ENCODE data around the gene KPNB1. TPM values are rescaled to one million over a fixed set of nuclear protein-coding genes. Genes with fewer than 3 reads are reported as not detected.

The KPNB1 gene
- polyA plus RNA-seq, 2 of the 4 experiments (the other 2 are of a cell fraction) = 315 to 358 TPM

DNA sequence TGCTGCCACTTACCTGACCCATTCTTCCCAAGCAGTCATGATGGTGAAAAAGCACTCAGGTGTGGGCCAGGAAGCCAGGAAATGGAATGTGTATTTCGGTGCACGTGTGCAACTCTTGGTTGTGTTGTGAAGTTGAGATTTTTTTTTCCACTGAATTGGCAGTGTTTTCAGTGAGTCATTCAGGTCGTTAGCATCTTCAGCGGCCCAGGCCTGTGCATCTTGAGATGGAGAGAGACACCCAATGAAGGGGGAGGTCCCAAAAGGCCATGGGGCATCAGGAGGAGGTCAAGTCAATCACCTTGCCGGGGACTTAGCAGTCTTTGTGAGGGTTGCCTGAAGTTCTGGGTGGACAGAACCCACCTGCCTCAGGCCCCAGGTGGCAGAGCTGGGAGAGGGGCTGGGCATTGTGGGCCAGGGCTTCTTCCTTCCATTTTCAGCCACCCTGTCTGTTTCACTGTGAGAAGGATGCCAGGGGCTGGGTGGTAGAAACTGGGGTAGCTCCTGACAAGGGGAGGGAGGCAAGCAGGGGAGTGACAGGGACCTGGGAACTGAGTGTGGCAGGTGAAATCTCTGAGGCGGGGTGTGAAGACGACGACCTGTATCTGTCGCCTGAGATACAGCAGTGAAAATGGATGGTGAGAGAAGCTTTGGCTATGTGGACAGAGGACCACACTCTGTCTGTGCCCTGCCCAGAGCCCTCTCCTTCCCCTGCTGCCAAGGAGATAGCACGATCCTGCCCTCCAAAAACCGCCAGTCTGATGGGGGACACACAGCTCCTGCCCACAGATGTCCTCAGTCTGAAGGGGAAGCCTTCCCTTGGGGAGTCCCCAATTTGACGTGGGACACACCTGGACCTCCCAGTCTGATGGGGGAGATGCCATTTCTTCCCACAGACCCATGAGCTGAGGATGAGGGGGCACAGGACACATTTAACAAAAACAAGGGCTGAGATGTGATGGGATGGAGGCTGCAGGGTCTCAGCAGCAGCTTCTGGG lies 56.1 kb downstream of the KPNB1 start:
- WGBS (ENCODE audit: missing lambda C conversion rate) = 65% methylated on average over 12 of the region's 12 CpGs
- POLR2A ChIA-PET = no interaction called here
- Histone ChIP-seq H3K4me3 (no peak overlapping the region), H3K9me3 (no peaks in the 10 kb centered on the region), H3K4me1 (no peaks in the 10 kb centered on the region), H3K4me2 (no peak overlapping the region), H3K27ac (no peak overlapping the region)
- DNase-seq (ENCODE audit: low read depth in 1 of 2, low spot score in 1 of 2) (no peak), ATAC-seq (no peak), FAIRE-seq (no peak)
- CTCF ChIA-PET = interaction anchor here (0.7 to 11.0 kb wide), 7 partner anchors 7 to 184 kb away, joined by 3 to 130 read pairs (median 5); partner anchors contain the start of genes TBKBP1 and TBX21
- TF ChIP-seq RARB (CRISPR knock-in tag; IDR thresholded peaks at IDR 0.05) (no peak), HOXB13 (CRISPR knock-in tag; IDR thresholded peaks at IDR 0.05; ENCODE audit: low read depth) (no peak), TFCP2L1 (CRISPR knock-in tag; IDR thresholded peaks at IDR 0.05) (no peak), EHMT2 (IDR thresholded peaks at IDR 0.05; ENCODE audit: low read depth) (no peak), JUN (IDR thresholded peaks at IDR 0.05) (no peak), CBX2 (IDR thresholded peaks at IDR 0.05; ENCODE audit: borderline replicate concordance, low read depth) (no peak), FOSB (CRISPR knock-in tag; IDR thresholded peaks at IDR 0.05) (no peak), MYC (IDR thresholded peaks at IDR 0.05; ENCODE audit: borderline replicate concordance, low read length) (no peak), NR3C1 (IDR thresholded peaks at IDR 0.05) (no peak)
- TF ChIP-seq, protein P1, sequence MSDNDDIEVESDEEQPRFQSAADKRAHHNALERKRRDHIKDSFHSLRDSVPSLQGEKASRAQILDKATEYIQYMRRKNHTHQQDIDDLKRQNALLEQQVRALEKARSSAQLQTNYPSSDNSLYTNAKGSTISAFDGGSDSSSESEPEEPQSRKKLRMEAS (IDR thresholded peaks at IDR 0.05) = no peak
- TF ChIP-seq, protein P2, sequence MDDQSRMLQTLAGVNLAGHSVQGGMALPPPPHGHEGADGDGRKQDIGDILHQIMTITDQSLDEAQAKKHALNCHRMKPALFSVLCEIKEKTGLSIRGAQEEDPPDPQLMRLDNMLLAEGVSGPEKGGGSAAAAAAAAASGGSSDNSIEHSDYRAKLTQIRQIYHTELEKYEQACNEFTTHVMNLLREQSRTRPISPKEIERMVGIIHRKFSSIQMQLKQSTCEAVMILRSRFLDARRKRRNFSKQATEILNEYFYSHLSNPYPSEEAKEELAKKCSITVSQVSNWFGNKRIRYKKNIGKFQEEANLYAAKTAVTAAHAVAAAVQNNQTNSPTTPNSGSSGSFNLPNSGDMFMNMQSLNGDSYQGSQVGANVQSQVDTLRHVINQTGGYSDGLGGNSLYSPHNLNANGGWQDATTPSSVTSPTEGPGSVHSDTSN (IDR thresholded peaks at IDR 0.05) = no peak
- TF ChIP-seq, protein P3, sequence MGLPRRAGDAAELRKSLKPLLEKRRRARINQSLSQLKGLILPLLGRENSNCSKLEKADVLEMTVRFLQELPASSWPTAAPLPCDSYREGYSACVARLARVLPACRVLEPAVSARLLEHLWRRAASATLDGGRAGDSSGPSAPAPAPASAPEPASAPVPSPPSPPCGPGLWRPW (IDR thresholded peaks at IDR 0.05) = no peak

DNA sequence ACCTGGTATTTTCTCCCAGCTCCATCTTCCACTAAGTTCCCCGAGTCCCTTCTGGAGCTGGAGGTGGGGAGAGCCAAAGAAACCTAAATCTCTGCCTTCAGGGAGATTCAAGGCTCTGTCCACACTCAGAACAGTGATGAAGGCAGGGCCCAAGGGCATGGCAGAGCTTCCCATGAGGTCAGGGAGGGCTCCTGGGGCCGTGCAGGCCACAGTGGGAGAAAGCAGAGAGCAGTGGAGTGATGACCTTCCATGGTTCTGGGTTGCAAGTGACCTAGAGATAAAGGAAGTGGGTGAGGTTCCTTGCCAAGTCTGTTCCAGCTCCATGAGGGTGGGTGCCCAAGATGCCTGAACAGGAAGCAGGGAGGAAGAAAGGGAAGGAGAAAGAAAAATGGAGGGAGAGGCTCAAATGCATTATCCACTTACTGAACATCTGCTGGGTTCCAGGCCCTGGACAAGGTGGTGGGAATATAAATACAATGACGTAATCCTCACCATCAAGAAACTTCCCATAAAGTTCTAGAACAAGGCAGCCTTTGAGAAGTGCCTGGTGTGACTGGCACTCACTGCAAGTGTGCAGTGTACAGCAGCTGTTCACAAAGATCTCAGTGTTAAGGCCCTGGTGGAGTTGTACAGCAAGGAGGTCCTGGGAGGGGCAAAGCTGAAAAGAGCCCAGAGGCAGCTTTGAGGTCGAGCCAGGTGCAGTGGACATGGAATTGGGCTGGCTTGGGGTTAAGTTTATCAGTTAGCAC lies 57.5 kb downstream of the KPNB1 start:
- CTCF ChIA-PET = interaction anchor here (0.6 to 11.0 kb wide), 13 partner anchors 8 to 183 kb away, joined by 3 to 130 read pairs (median 4); no protein-coding TSS in a partner anchor

DNA sequence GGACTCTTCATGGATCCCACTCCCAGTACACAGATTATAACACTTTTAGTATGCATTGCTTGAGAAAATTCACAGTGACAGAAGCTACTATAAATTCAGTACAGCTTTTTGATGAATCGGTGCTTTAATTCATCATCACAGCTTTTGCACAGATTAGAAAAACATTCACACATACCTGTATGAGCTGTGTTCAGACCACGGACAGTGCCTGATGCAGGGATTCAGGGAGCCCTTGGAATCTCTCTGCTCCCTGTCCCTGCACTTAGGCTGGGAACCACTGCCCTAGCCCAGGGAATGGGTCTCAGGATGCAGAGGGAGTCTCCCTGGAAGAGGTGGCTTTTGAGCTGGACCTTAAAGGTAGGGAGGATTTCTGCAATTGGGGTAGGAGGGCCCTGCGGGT lies 58.2 kb downstream of the KPNB1 start:
- 85% methylated on average over 3 of the region's 3 CpGs for WGBS (ENCODE audit: missing lambda C conversion rate)
- H3K4me2 ChIP-seq = no peak overlapping the region
- peak; percentile 49 for FAIRE-seq
- TF ChIP-seq HOXB13 (CRISPR knock-in tag; IDR thresholded peaks at IDR 0.05; ENCODE audit: low read depth) = no peak
- no peak for TF ChIP-seq CEBPB (IDR thresholded peaks at IDR 0.05)
- TF ChIP-seq POLR2AphosphoS2 (conservative IDR thresholded peaks at IDR 0.05; ENCODE audit: low read length) = no peak
- TF ChIP-seq, protein P4, sequence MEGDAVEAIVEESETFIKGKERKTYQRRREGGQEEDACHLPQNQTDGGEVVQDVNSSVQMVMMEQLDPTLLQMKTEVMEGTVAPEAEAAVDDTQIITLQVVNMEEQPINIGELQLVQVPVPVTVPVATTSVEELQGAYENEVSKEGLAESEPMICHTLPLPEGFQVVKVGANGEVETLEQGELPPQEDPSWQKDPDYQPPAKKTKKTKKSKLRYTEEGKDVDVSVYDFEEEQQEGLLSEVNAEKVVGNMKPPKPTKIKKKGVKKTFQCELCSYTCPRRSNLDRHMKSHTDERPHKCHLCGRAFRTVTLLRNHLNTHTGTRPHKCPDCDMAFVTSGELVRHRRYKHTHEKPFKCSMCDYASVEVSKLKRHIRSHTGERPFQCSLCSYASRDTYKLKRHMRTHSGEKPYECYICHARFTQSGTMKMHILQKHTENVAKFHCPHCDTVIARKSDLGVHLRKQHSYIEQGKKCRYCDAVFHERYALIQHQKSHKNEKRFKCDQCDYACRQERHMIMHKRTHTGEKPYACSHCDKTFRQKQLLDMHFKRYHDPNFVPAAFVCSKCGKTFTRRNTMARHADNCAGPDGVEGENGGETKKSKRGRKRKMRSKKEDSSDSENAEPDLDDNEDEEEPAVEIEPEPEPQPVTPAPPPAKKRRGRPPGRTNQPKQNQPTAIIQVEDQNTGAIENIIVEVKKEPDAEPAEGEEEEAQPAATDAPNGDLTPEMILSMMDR (IDR thresholded peaks at IDR 0.05) = no peak
- TF ChIP-seq ZSCAN20 (CRISPR knock-in tag; IDR thresholded peaks at IDR 0.05) = no peak
- TF ChIP-seq, protein P5, sequence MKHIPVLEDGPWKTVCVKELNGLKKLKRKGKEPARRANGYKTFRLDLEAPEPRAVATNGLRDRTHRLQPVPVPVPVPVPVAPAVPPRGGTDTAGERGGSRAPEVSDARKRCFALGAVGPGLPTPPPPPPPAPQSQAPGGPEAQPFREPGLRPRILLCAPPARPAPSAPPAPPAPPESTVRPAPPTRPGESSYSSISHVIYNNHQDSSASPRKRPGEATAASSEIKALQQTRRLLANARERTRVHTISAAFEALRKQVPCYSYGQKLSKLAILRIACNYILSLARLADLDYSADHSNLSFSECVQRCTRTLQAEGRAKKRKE (CRISPR knock-in tag; IDR thresholded peaks at IDR 0.05; ENCODE audit: low read depth) = no peak
- no peak for TF ChIP-seq ZC3H11A (IDR thresholded peaks at IDR 0.05)
- TF ChIP-seq FOSL2 (IDR thresholded peaks at IDR 0.05) = no peak
- TF ChIP-seq FOSL2 (CRISPR knock-in tag; IDR thresholded peaks at IDR 0.05) = no peak
- TF ChIP-seq ZFP36 (IDR thresholded peaks at IDR 0.05; ENCODE audit: borderline replicate concordance, partially characterized antibody) = no peak

More for the DNA sequence above, 57.5 kb downstream of the KPNB1 start:
- Histone ChIP-seq H3K27ac (no peak overlapping the region), H3K4me1 (no peaks in the 10 kb centered on the region), H3K4me2 (no peak overlapping the region), H3K9me3 (no peaks in the 10 kb centered on the region), H3K4me3 (no peak overlapping the region)
- ATAC-seq = peak in 1 of 2 experiments; percentile 12; a peak in 1 of 6 replicates
- TF ChIP-seq CEBPB (IDR thresholded peaks at IDR 0.05) (no peak), GATA3 (IDR thresholded peaks at IDR 0.05; ENCODE audit: borderline replicate concordance) (no peak), BHLHE40 (IDR thresholded peaks at IDR 0.05; ENCODE audit: low read depth, low read length) (no peak), MYC (IDR thresholded peaks at IDR 0.05; ENCODE audit: borderline replicate concordance, low read length) (no peak)
- TF ChIP-seq, protein P6, sequence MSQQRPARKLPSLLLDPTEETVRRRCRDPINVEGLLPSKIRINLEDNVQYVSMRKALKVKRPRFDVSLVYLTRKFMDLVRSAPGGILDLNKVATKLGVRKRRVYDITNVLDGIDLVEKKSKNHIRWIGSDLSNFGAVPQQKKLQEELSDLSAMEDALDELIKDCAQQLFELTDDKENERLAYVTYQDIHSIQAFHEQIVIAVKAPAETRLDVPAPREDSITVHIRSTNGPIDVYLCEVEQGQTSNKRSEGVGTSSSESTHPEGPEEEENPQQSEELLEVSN (IDR thresholded peaks at IDR 0.05; ENCODE audit: borderline replicate concordance, low read depth) = no peak
- 49% methylated on average over 4 of the region's 4 CpGs for WGBS (ENCODE audit: missing lambda C conversion rate)
- POLR2A ChIA-PET = interaction anchor here (0.6 to 1.4 kb wide), 2 partner anchors 12 to 124 kb away, joined by 3 to 4 read pairs; partner anchors contain the start of genes LRRC46 and MRPL10
- FAIRE-seq = no peak
- no peak for DNase-seq (ENCODE audit: low read depth in 1 of 2, low spot score in 1 of 2)

More for the DNA sequence above, 58.2 kb downstream of the KPNB1 start:
- Histone ChIP-seq H3K4me3 (no peak overlapping the region), H3K9me3 (no peaks in the 10 kb centered on the region), H3K4me1 (no peaks in the 10 kb centered on the region), H3K27ac (no peak overlapping the region)
- ChIA-PET POLR2A (interaction anchor here (1.4 kb wide), 1 partner anchor 124 kb away, joined by 4 read pairs; the partner anchor contains the start of genes LRRC46 and MRPL10), CTCF (interaction anchor here (0.8 to 11.0 kb wide), 11 partner anchors 8 to 182 kb away, joined by 3 to 130 read pairs (median 4); no protein-coding TSS in a partner anchor)
- DNase-seq (ENCODE audit: low read depth in 1 of 2, low spot score in 1 of 2) = no peak
- peak in 1 of 2 experiments; percentile 10; a peak in 1 of 6 replicates for ATAC-seq

Data from A549 (cell line).